ENCODE results near the gene PDGFC.

GRCh38 chr4:156976147-156976546, 4.5 kb upstream of the PDGFC start:
- no peak for TF ChIP-seq CTCF (IDR thresholded peaks at IDR 0.05)
- TF ChIP-seq POLR2AphosphoS5 (IDR thresholded peaks at IDR 0.05), result no peak
- TF ChIP-seq EP300 (IDR thresholded peaks at IDR 0.05), result no peak
- TF ChIP-seq POLR2A (IDR thresholded peaks at IDR 0.05), result no peak

Data from stomach (tissue), 4 donors.